ENCODE results near the gene PARVB.

DNA sequence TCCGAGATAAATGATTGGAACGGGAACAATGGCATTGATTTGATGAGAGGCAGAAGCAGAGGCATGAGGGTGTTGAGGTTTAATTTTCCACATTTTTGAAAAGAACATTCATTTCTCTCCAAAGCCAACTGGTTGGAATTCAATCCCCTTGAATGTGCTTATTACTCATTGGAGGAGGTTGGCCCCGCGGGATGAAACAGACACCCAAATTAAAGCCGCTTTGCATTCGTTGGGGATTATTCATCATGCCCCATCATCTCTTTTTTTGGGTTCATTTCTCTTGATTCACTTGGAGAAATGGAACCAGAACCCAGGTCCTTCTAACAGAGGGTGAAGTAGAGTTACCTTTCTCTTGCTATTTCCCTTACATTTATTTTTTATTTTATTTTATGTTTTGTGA is 109.1 kb downstream of the PARVB start:
- TF ChIP-seq POLR2A (IDR thresholded peaks at IDR 0.05), result no peak
- TF ChIP-seq, protein P1, sequence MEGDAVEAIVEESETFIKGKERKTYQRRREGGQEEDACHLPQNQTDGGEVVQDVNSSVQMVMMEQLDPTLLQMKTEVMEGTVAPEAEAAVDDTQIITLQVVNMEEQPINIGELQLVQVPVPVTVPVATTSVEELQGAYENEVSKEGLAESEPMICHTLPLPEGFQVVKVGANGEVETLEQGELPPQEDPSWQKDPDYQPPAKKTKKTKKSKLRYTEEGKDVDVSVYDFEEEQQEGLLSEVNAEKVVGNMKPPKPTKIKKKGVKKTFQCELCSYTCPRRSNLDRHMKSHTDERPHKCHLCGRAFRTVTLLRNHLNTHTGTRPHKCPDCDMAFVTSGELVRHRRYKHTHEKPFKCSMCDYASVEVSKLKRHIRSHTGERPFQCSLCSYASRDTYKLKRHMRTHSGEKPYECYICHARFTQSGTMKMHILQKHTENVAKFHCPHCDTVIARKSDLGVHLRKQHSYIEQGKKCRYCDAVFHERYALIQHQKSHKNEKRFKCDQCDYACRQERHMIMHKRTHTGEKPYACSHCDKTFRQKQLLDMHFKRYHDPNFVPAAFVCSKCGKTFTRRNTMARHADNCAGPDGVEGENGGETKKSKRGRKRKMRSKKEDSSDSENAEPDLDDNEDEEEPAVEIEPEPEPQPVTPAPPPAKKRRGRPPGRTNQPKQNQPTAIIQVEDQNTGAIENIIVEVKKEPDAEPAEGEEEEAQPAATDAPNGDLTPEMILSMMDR (IDR thresholded peaks at IDR 0.05), result no peak

Measured in uterus (tissue), 2 donors.